PC-9 (cell line): ENCODE data around the gene EPN1. TPM values are rescaled to one million over a fixed set of nuclear protein-coding genes. Genes with fewer than 3 reads are reported as not detected.

ENCODE experiments used
- BruUV-seq: library from RNA; stranded (reverse); fragments of 400-500 nt; replicated peaks from 2 replicates; lab custom pipeline; 2021; lab: Mats Ljungman, UMichigan
- CTCF ChIA-PET: fragments of 300-600 bp; sonication (Branson Sonifier 250); formaldehyde crosslinking; loops from one replicate; lab custom pipeline; 2022; ENCODE audit warnings: antibody characterized with exemption; lab: Charles Lee
- POLR2A ChIA-PET: fragments of 300-600 bp; sonication (Branson Sonifier 250); formaldehyde crosslinking; loops from one replicate; lab custom pipeline; 2022; ENCODE audit warnings: antibody characterized with exemption; ENCODE audit not compliant: unreplicated experiment; lab: Charles Lee
- DNase-seq, 2 experiments: peaks; one replicate each; pipeline versions ENCODE4 v3.0.0 to v3.0.0-alpha.2; 2015 to 2022; ENCODE audit warnings: mixed read lengths in 1 of 2
- H2AFZ ChIP-seq: fragments of 200-600 bp; sonication (generic); 2 replicates; pipeline ENCODE4 v1.8.1; 2017; ENCODE audit warnings: antibody characterized with exemption
- H3F3A ChIP-seq: fragments of 200-600 bp; sonication (generic); 2 replicates; pipeline ENCODE4 v1.8.1; 2017; ENCODE audit warnings: antibody characterized with exemption, mild to moderate bottlenecking, low read depth; ENCODE audit not compliant: insufficient read depth
- H3K27ac ChIP-seq: fragments of 200-600 bp; sonication (generic); 2 replicates; pipeline ENCODE4 v1.6.1; 2016; ENCODE audit warnings: mixed run types
- H3K27me3 ChIP-seq: fragments of 200-600 bp; sonication (generic); 2 replicates; pipeline ENCODE4 v1.6.1; 2016; ENCODE audit warnings: low read depth, mixed run types; ENCODE audit not compliant: insufficient read depth
- H3K36me3 ChIP-seq: fragments of 200-600 bp; sonication (generic); 2 replicates; pipeline ENCODE4 v1.6.1; 2016; ENCODE audit warnings: low read depth, mixed run types
- H3K4me1 ChIP-seq: fragments of 200-600 bp; sonication (generic); replicated peaks from 2 replicates; pipeline ENCODE4 v1.6.1; 2016; ENCODE audit warnings: mixed run types; ENCODE audit not compliant: insufficient read depth
- H3K4me2 ChIP-seq: fragments of 200-600 bp; sonication (generic); 2 replicates; pipeline ENCODE4 v1.6.1; 2017; ENCODE audit warnings: mixed run types
- H3K4me3 ChIP-seq: fragments of 200-600 bp; sonication (generic); 2 replicates; pipeline ENCODE4 v1.6.1; 2016; ENCODE audit warnings: mixed run types
- H3K79me2 ChIP-seq: fragments of 200-600 bp; sonication (generic); 2 replicates; pipeline ENCODE4 v1.6.1; 2017; ENCODE audit warnings: low read depth, mixed run types
- H3K9me2 ChIP-seq: fragments of 200-600 bp; sonication (generic); 2 replicates; pipeline ENCODE4 v1.8.1; 2017; ENCODE audit warnings: mild to moderate bottlenecking; ENCODE audit not compliant: insufficient read depth
- H3K9me3 ChIP-seq: fragments of 200-600 bp; sonication (generic); 2 replicates; pipeline ENCODE4 v1.8.1; 2016; ENCODE audit warnings: low read depth; ENCODE audit not compliant: insufficient read depth
- H4K20me1 ChIP-seq: fragments of 200-600 bp; sonication (generic); 2 replicates; pipeline ENCODE4 v1.8.1; 2017; ENCODE audit not compliant: insufficient read depth
- CTCF ChIP-seq: fragments of 200-600 bp; sonication (generic); conservative IDR thresholded peaks from 2 replicates; pipeline ENCODE4 v1.6.1; 2017; ENCODE audit warnings: mixed run types, antibody characterized with exemption, mild to moderate bottlenecking, moderate library complexity
- EZH2 ChIP-seq: fragments of 200-600 bp; sonication (generic); IDR thresholded peaks from 2 replicates; pipeline ENCODE4 v1.8.0; 2017; ENCODE audit warnings: antibody characterized with exemption, low read depth
- intact Hi-C: fragments of 100-400 bp; cut with micrococcal nuclease; formaldehyde crosslinking; loops from one replicate; pipeline ENCODE4 v1.10.0; 2022; ENCODE audit not compliant: unreplicated experiment
- total RNA-seq: library from RNA; stranded (reverse); gene quantifications from 2 replicates; pipeline ENCODE4 v1.2.3, GENCODE V29; 2021

Gene EPN1
- total RNA-seq, 1 experiment from 2014 or later, result 232 TPM

- Histone ChIP-seq H3K4me2 (peak overlapping the region; percentile 99), H2AFZ (no peak overlapping the region), H4K20me1 (peaks cover 61% of the 10 kb centered on the region), H3K4me3 (peak overlapping the region; percentile 93), H3F3A (peaks cover 12% of the 10 kb centered on the region; the same call in 1 of the 2 replicates), H3K79me2 (peaks cover 67% of the 10 kb centered on the region), H3K9me2 (no peaks in the 10 kb centered on the region), H3K27me3 (no peaks in the 10 kb centered on the region), H3K27ac (0 out of 2 replicates have a peak overlapping the region, but pooled peaks have one; percentile 95), H3K4me1 (peaks cover 25% of the 10 kb centered on the region), H3K9me3 (no peaks in the 10 kb centered on the region), H3K36me3 (peaks cover 28% of the 10 kb centered on the region)
- TF ChIP-seq CTCF (no peak), EZH2 (no peak)
- DNase-seq, result no peak
- no TSS peak for BruUV-seq
- intact Hi-C loops, result no loop called here
- ChIA-PET CTCF (no interaction called here), POLR2A (no interaction called here)
Observed at GRCh38 chr19:55656552-55656951, 18.5 kb upstream of the EPN1 start.

- Histone ChIP-seq H3K4me1 (peaks cover 25% of the 10 kb centered on the region), H3K27ac (no peak overlapping the region), H3K9me2 (no peaks in the 10 kb centered on the region), H3K79me2 (peaks cover 73% of the 10 kb centered on the region), H3K9me3 (no peaks in the 10 kb centered on the region), H3K4me3 (peak overlapping the region; percentile 93), H3F3A (peaks cover 18% of the 10 kb centered on the region; the same call in 1 of the 2 replicates), H2AFZ (no peak overlapping the region), H3K36me3 (peaks cover 33% of the 10 kb centered on the region), H4K20me1 (peaks cover 67% of the 10 kb centered on the region), H3K27me3 (no peaks in the 10 kb centered on the region), H3K4me2 (peak overlapping the region; percentile 99)
- POLR2A ChIA-PET, result no interaction called here
- no peak for TF ChIP-seq EZH2
- TF ChIP-seq CTCF, result no peak
- DNase-seq, result peak in 1 of 2 experiments; percentile 41
- no TSS peak for BruUV-seq
- intact Hi-C loops, result no loop called here
- CTCF ChIA-PET, result no interaction called here
Observed at GRCh38 chr19:55656988-55657747, 17.9 kb upstream of the EPN1 start.

- peaks cover 36% of the 10 kb centered on the region for H3F3A ChIP-seq
- no peak overlapping the region for H3K4me2 ChIP-seq
- H3K27ac ChIP-seq, result no peak overlapping the region
- H3K9me2 ChIP-seq, result no peaks in the 10 kb centered on the region
- H3K79me2 ChIP-seq, result peaks cover 91% of the 10 kb centered on the region
- no peak for DNase-seq
- intact Hi-C loops, result no loop called here
- no peak overlapping the region for H3K4me3 ChIP-seq
- ChIA-PET POLR2A (no interaction called here), CTCF (no interaction called here)
- peaks cover 85% of the 10 kb centered on the region for H4K20me1 ChIP-seq
- no peaks in the 10 kb centered on the region for H3K27me3 ChIP-seq
- peaks cover 50% of the 10 kb centered on the region for H3K36me3 ChIP-seq
- H3K9me3 ChIP-seq, result no peaks in the 10 kb centered on the region
- BruUV-seq, result no TSS peak
- no peak for TF ChIP-seq EZH2
- no peak for TF ChIP-seq CTCF
- peaks cover 20% of the 10 kb centered on the region for H3K4me1 ChIP-seq
- H2AFZ ChIP-seq, result no peak overlapping the region
Observed at GRCh38 chr19:55658846-55659459, 16.1 kb upstream of the EPN1 start.
